CD8-positive, alpha-beta memory T cell (primary cell): Measurements from ENCODE around the gene LMTK3. TPM values are rescaled to one million over a fixed set of nuclear protein-coding genes. Genes with fewer than 3 reads are reported as not detected.
A peak's percentile ranks its signal among the peaks of the same experiment; 100 is the strongest.
"Not testable (repeated sequence)": the region's sequence is repeated elsewhere in the genome, so short reads cannot be mapped to it uniquely, and the experiment has no call there.

Experiments
- CTCF ChIA-PET: fragments of 350-600 bp; sonication (Branson Sonifier 250); formaldehyde crosslinking; loops from one replicate; lab custom pipeline; 2021; ENCODE audit warnings: antibody characterized with exemption; lab: Charles Lee
- POLR2A ChIA-PET: fragments of 350-600 bp; sonication (Branson Sonifier 250); formaldehyde crosslinking; loops from one replicate; lab custom pipeline; 2021; ENCODE audit warnings: antibody characterized with exemption; lab: Charles Lee
- DNase-seq, 5 donors: peaks; one replicate each; pipeline versions ENCODE4 v3.0.0 to v3.0.0-alpha.2; 2020 to 2022; ENCODE audit warnings: mixed read lengths in 1 of 5
- H3K27ac ChIP-seq: one replicate; pipeline ENCODE4 v1.7.0; 2013; ENCODE audit warnings: low read depth, mild to moderate bottlenecking, low read length, moderate library complexity
- H3K27me3 ChIP-seq: 2 replicates; pipeline ENCODE4 v1.7.0; 2013; ENCODE audit warnings: low read length, mild to moderate bottlenecking; ENCODE audit not compliant: insufficient read depth, poor library complexity, severe bottlenecking
- H3K36me3 ChIP-seq: 2 replicates; pipeline ENCODE4 v1.7.0; 2013; ENCODE audit warnings: mild to moderate bottlenecking, low read length, moderate library complexity; ENCODE audit not compliant: insufficient read depth
- H3K4me1 ChIP-seq: 2 replicates; pipeline ENCODE4 v1.7.0; 2013; ENCODE audit warnings: mild to moderate bottlenecking, low read length, moderate library complexity; ENCODE audit not compliant: insufficient read depth
- H3K4me3 ChIP-seq: 2 replicates; pipeline ENCODE4 v1.7.0; 2013; ENCODE audit warnings: mild to moderate bottlenecking, low read length
- H3K9me3 ChIP-seq: 2 replicates; pipeline ENCODE4 v1.7.0; 2013; ENCODE audit warnings: mild to moderate bottlenecking, low read length
- H3K27ac Mint-ChIP-seq, 8 donors: one replicate each; pipeline ENCODE4 v1.8.0; 2020 to 2021; ENCODE audit warnings: mixed read lengths in 8 of 8, mild to moderate bottlenecking in 6 of 8, inconsistent platforms in 3 of 8, moderate library complexity in 3 of 8
- H3K27me3 Mint-ChIP-seq, 2 donors: one replicate each; pipeline ENCODE4 v1.8.0; 2020 to 2021; ENCODE audit warnings: mixed read lengths in 2 of 2, mild to moderate bottlenecking in 1 of 2, moderate library complexity in 1 of 2
- H3K36me3 Mint-ChIP-seq, 3 donors: one replicate each; pipeline ENCODE4 v1.8.0; 2020 to 2021; ENCODE audit warnings: mixed read lengths in 3 of 3, inconsistent platforms in 1 of 3, mild to moderate bottlenecking in 1 of 3
- H3K4me1 Mint-ChIP-seq, 3 donors: one replicate each; pipeline ENCODE4 v1.8.0; 2020 to 2021; ENCODE audit warnings: mixed read lengths in 3 of 3, inconsistent platforms in 1 of 3, mild to moderate bottlenecking in 1 of 3
- H3K4me3 Mint-ChIP-seq, 7 donors: one replicate each; pipeline ENCODE4 v1.8.0; 2020 to 2021; ENCODE audit warnings: mixed read lengths in 7 of 7, mild to moderate bottlenecking in 6 of 7, moderate library complexity in 4 of 7, inconsistent platforms in 2 of 7
- H3K9me3 Mint-ChIP-seq, 5 donors: one replicate each; pipeline ENCODE4 v1.8.0; 2020 to 2022; ENCODE audit warnings: mixed read lengths in 5 of 5, mild to moderate bottlenecking in 3 of 5, moderate library complexity in 2 of 5, inconsistent platforms in 1 of 5
- polyA plus RNA-seq: library from polyadenylated mRNA; unstranded; fragments of 300-500 nt; fragmentation: Illumina TruSeq; gene quantifications from one replicate; pipeline ENCODE4 v1.2.3, GENCODE V29; 2021
- total RNA-seq, 2 experiments: library from RNA; stranded (reverse); gene quantifications; one replicate each; pipeline ENCODE4 v1.2.3, GENCODE V29; 2021

Gene LMTK3
- total and polyA plus RNA-seq, 3 experiments from 2014 or later, result 4.6 to 4.7 TPM; not detected in 1

DNA sequence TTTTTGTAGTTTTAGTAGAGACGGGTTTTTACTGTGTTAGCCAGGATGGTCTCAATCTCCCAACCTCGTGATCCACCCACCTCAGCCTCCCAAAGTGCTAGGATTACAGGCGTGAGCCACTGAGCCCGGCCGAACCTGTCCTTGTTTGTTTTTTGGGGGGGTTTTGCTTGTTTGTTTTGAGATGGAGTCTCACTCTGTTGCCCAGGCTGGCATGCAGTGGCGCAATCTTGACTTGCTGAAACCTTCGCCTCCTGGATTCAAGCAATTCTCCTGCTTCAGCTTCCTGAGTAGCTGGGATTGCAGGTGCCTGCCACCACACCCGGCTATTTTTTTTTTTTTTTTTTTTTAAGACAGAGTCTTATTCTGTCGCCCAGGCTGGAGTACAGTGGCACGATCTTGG, 24.9 kb downstream of the LMTK3 start:
- CTCF ChIA-PET, result interaction anchor here (1.3 to 4.5 kb wide), 3 partner anchors 97 to 153 kb away, joined by 3 to 37 read pairs (median 5); no protein-coding TSS in a partner anchor
- H3K4me1 Mint-ChIP-seq, result peaks cover 11 to 22% (median 14%) of the 10 kb centered on the region in 3 donors
- H3K9me3 Mint-ChIP-seq, DNase-seq, H3K36me3 ChIP-seq, H3K27ac ChIP-seq, H3K4me3 Mint-ChIP-seq, H3K9me3 ChIP-seq, H3K4me3 ChIP-seq, H3K27me3 ChIP-seq, H3K36me3 Mint-ChIP-seq, POLR2A ChIA-PET, H3K27me3 Mint-ChIP-seq: not testable (repeated sequence)
- peak overlapping the region in 1 of 8 donors; percentile 39 for H3K27ac Mint-ChIP-seq
- H3K4me1 ChIP-seq, result peaks cover 23% of the 10 kb centered on the region

GRCh38 chr19:48484931-48485612, 26.6 kb downstream of the LMTK3 start:
- no peak overlapping the region for H3K27ac ChIP-seq
- no peak overlapping the region for H3K27ac Mint-ChIP-seq

GRCh38 chr19:48484247-48484893, 27.3 kb downstream of the LMTK3 start:
- H3K27me3 Mint-ChIP-seq, result peaks cover 0 to 3% of the 10 kb centered on the region in 2 donors
- H3K36me3 Mint-ChIP-seq, result peaks cover 0 to 7% (median 4%) of the 10 kb centered on the region in 3 donors
- ChIA-PET POLR2A (no interaction called here), CTCF (no interaction called here)
- Histone ChIP-seq H3K9me3 (no peaks in the 10 kb centered on the region), H3K4me3 (no peak overlapping the region), H3K27me3 (no peaks in the 10 kb centered on the region), H3K4me1 (peaks cover 10% of the 10 kb centered on the region), H3K27ac (no peak overlapping the region), H3K36me3 (no peaks in the 10 kb centered on the region)
- H3K4me1 Mint-ChIP-seq, result peaks cover 11 to 22% (median 17%) of the 10 kb centered on the region in 3 donors
- DNase-seq, result no peak
- H3K4me3 Mint-ChIP-seq, result peak overlapping the region in 1 of 7 donors; percentile 75
- H3K9me3 Mint-ChIP-seq, result no peaks in the 10 kb centered on the region
- peak overlapping the region in 1 of 8 donors; percentile 12 for H3K27ac Mint-ChIP-seq

More at GRCh38 chr19:48484931-48485612, 26.6 kb downstream of the LMTK3 start:
- no peaks in the 10 kb centered on the region for H3K36me3 ChIP-seq
- peak overlapping the region in 1 of 7 donors; percentile 75 for H3K4me3 Mint-ChIP-seq
- H3K27me3 ChIP-seq, result no peaks in the 10 kb centered on the region
- H3K27me3 Mint-ChIP-seq, result peaks cover 0 to 3% of the 10 kb centered on the region in 2 donors
- no peaks in the 10 kb centered on the region for H3K9me3 Mint-ChIP-seq
- H3K4me1 Mint-ChIP-seq, result peaks cover 10 to 22% (median 15%) of the 10 kb centered on the region in 3 donors
- H3K4me1 ChIP-seq, result peaks cover 17% of the 10 kb centered on the region
- POLR2A ChIA-PET, result no interaction called here
- no peaks in the 10 kb centered on the region for H3K9me3 ChIP-seq
- no peak for DNase-seq
- H3K4me3 ChIP-seq, result no peak overlapping the region
- H3K36me3 Mint-ChIP-seq, result peaks cover 0 to 4% (median 1%) of the 10 kb centered on the region in 3 donors
- CTCF ChIA-PET, result no interaction called here

- Histone ChIP-seq H3K27ac (no peak overlapping the region), H3K4me3 (no peak overlapping the region), H3K4me1 (peaks cover 10% of the 10 kb centered on the region), H3K9me3 (no peaks in the 10 kb centered on the region), H3K27me3 (no peaks in the 10 kb centered on the region), H3K36me3 (no peaks in the 10 kb centered on the region)
- H3K27me3 Mint-ChIP-seq, result peaks cover 0 to 3% of the 10 kb centered on the region in 2 donors
- no peak overlapping the region for H3K4me3 Mint-ChIP-seq
- peaks cover 0 to 11% (median 4%) of the 10 kb centered on the region in 3 donors for H3K36me3 Mint-ChIP-seq
- no peak overlapping the region for H3K27ac Mint-ChIP-seq
- no peaks in the 10 kb centered on the region for H3K9me3 Mint-ChIP-seq
- no peak for DNase-seq
- ChIA-PET CTCF (no interaction called here), POLR2A (no interaction called here)
- peaks cover 11 to 23% (median 20%) of the 10 kb centered on the region in 3 donors for H3K4me1 Mint-ChIP-seq
Measured at GRCh38 chr19:48483301-48483700, 28.3 kb downstream of the LMTK3 start.

DNA sequence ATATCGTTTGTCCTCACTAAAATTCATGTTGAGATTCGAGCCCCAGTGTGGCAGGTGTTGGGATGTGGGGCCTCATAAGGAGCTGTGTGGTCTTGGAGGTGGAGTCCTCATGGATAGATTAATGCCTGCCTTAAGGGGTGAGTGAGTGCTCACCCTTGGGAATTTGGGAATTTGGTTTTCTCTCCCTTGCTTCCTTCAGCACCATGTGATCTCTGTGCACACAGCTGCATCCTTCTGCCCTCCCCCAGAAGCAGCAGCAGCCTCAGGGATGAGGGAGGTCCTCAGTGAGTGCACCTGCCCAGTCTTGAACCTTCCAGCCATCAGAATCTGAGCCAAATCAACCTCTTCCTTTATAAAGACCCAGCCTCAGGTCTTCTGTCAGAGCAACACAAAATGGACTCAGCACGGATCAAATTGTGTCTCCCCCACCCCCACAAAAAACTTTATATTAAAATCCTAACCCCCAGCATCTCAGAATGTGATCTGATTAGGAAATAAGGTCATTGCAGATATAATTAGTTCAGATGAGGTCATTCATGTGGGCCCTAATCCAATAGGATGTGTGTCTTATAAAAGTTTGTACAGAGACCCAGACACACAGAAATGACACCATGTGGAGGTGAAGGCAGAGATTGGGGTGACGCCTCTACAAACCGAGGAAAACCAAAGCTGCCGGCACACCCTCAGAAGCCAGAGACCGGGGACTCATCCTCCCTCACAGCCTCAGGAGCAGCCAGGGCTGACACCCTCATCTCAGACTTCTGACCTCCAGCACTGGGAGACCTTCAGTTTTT, 29.6 kb downstream of the LMTK3 start:
- ChIA-PET CTCF (interaction anchor here (4.1 kb wide), 1 partner anchor 8 kb away, joined by 36 read pairs; no protein-coding TSS in a partner anchor), POLR2A (interaction anchor here (0.8 to 1.1 kb wide), 2 partner anchors 12 to 278 kb away, joined by 3 to 4 read pairs; no protein-coding TSS in a partner anchor)
- Histone ChIP-seq H3K9me3 (no peaks in the 10 kb centered on the region), H3K4me3 (no peak overlapping the region), H3K36me3 (no peaks in the 10 kb centered on the region), H3K27ac (no peak overlapping the region), H3K4me1 (peaks cover 10% of the 10 kb centered on the region), H3K27me3 (no peaks in the 10 kb centered on the region)
- Mint-ChIP-seq H3K36me3 (peaks cover 0 to 15% (median 4%) of the 10 kb centered on the region in 3 donors), H3K9me3 (no peaks in the 10 kb centered on the region), H3K4me3 (peak overlapping the region in 6 of 7 donors; percentile 11 to 88 (median 80)), H3K27ac (peak overlapping the region in 4 of 8 donors; percentile 17 to 46 (median 36)), H3K4me1 (peaks cover 11 to 23% (median 20%) of the 10 kb centered on the region in 3 donors), H3K27me3 (peaks cover 0 to 2% of the 10 kb centered on the region in 2 donors)
- DNase-seq, result no peak

DNA sequence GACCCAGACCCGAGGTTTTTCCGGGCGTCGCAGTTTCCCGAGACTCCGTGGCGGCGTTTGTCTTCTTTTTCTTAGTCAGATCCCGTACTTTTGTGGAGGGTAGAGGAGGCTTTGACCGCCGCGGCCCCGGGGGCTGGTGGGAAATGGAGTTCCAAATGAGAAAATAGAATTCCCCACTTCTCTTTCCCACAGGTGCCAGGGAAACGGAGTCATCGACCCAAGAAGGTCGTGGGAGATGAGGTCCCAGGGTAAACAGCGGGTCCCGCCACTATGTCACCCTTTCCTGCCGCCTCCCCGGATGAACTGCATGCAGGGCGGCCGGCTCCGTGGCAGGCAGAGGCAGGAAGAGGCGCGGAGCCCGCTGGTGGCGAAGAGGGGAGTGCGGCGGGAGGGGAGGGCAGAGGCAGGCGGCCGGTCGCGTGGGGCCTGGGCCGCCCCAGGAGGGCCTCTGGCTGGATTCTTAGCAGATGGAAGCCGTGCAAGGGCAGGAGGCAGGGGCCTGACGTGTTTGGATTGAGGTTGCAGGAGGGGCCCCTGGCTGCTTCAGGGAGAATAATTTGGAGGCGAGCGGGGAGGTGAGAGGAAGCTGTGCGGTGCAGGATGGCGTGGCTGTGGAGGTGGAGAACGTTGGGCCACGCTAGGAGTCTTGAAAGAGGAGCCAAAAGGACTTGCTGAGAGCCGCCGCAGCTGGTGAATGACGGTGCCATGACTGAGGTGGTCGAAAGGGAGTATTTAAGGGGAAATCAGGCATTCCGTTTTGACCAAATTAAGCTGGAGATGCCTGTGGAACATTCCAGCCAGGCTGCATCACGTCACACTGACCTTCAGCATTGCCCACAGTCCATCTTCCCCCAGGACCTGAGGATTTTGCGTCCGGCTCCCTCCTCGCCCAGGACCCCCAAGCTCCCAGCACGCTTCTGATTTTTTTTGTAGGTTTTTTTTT, 30.8 kb downstream of the LMTK3 start:
- H3K27me3 Mint-ChIP-seq, result peaks cover 0 to 2% of the 10 kb centered on the region in 2 donors
- peak; percentile 43 to 73 (median 56) for DNase-seq
- H3K4me3 Mint-ChIP-seq, result peak overlapping the region; percentile 77 to 92 (median 87)
- Histone ChIP-seq H3K4me1 (peaks cover 10% of the 10 kb centered on the region), H3K9me3 (no peaks in the 10 kb centered on the region), H3K4me3 (peak overlapping the region; percentile 72), H3K27me3 (no peaks in the 10 kb centered on the region), H3K27ac (no peak overlapping the region), H3K36me3 (no peaks in the 10 kb centered on the region)
- CTCF ChIA-PET, result interaction anchor here (0.8 to 4.1 kb wide), 4 partner anchors 9 to 147 kb away, joined by 4 to 36 read pairs (median 4); no protein-coding TSS in a partner anchor
- peaks cover 0 to 24% (median 4%) of the 10 kb centered on the region in 3 donors for H3K36me3 Mint-ChIP-seq
- no peaks in the 10 kb centered on the region for H3K9me3 Mint-ChIP-seq
- POLR2A ChIA-PET, result interaction anchor here (0.8 to 1.1 kb wide), 4 partner anchors 10 to 277 kb away, joined by 3 to 4 read pairs (median 4); no protein-coding TSS in a partner anchor
- H3K4me1 Mint-ChIP-seq, result peaks cover 11 to 23% (median 20%) of the 10 kb centered on the region in 3 donors
- peak overlapping the region; percentile 64 to 94 (median 83) for H3K27ac Mint-ChIP-seq
